ENCODE measurements around the gene PTPRO.

Gene PTPRO

DNA sequence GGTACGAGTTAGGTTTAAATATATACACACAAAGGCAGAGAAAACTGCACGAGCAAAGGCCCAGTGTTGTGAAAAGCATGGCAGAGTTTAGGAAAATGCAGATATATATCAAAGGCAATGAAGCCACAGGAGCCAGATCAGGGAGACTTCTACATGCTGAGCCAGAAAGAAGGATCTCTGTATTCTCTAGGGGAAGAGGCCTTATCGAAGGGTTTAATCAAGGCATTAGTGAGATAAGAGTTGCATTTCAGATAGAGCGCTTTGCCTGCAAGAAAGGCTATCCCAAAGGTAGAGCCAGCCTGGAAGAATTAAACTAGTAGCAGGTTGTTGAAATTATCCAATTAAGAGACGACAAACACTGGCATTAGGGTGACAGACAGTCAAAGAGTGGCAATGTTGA, 7.6 kb downstream of the PTPRO start:
- H3K27me3 Mint-ChIP-seq: peaks cover 39% of the 10 kb centered on the region
- no peaks in the 10 kb centered on the region for H3K4me1 Mint-ChIP-seq
- no peaks in the 10 kb centered on the region for H3K36me3 Mint-ChIP-seq
- H3K27ac Mint-ChIP-seq: no peak overlapping the region
- H3K4me3 Mint-ChIP-seq: no peak overlapping the region
- H3K9me3 Mint-ChIP-seq: no peaks in the 10 kb centered on the region
- ATAC-seq: no peak

- no peaks in the 10 kb centered on the region for H3K4me1 Mint-ChIP-seq
- ATAC-seq: no peak
- no peaks in the 10 kb centered on the region for H3K9me3 Mint-ChIP-seq
- no peaks in the 10 kb centered on the region for H3K36me3 Mint-ChIP-seq
- H3K4me3 Mint-ChIP-seq: no peak overlapping the region
- peaks cover 19% of the 10 kb centered on the region for H3K27me3 Mint-ChIP-seq
- no peak overlapping the region for H3K27ac Mint-ChIP-seq
Measured at GRCh38 chr12:15334225-15334624, 11.9 kb downstream of the PTPRO start.

DNA sequence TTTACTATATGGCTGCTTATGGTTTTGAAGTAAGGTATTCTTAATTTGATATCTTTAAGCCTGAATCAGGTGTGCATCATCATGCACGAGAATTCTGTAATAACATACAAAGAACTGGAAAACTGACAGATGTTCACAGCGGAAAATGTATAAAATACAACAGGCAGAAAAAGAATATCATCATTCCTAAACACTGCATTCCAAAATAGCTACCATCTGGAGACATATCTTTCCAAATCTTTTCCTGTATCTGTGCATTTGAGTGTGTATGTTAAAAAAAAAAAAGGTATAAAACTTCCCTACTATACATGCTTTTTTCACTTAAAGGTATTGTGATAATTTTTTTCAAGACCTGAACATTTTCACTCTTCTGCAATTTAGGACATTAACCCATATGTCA, 13.7 kb downstream of the PTPRO start:
- Mint-ChIP-seq H3K27ac (no peak overlapping the region), H3K27me3 (peaks cover 21% of the 10 kb centered on the region), H3K9me3 (no peaks in the 10 kb centered on the region), H3K4me3 (no peak overlapping the region), H3K4me1 (peaks cover 4% of the 10 kb centered on the region), H3K36me3 (no peaks in the 10 kb centered on the region)
- ATAC-seq: no peak

DNA sequence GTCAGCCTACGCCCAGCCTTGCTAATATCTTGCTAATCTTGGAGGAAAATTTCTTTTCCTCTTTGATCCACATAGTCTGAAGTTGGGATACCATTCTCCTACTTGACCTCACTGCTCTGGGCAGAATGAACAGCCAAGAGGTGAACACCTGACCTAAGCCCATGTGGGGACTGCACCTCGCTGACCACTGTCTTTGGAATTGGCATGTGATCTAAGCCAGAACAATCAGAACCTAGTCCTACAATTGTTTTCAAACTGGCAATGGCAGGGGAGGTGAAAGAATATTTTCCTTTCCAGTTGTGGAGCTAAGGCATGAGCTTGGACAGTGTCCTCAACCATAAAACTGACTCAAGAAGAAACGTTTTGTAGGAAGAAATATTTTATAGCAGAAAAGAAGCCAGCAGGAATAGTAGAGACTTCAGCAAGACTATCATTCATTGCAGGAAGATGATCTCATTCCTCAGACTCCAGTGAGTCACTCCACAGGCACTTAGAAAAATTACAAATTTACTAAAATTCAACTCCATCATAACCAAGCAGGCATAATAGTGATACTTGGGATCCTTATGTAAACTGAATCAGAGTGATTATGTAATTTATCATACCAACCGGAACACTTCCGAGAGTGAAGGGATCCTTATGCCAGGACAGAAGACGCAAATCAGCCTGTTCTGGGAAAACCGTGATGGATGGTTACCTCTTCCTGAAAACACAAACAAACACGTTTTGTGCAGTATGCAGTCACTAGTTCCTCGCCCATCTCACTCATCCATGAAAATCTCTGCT, 14.7 kb downstream of the PTPRO start:
- peak; percentile 31 for ATAC-seq
- Mint-ChIP-seq H3K4me3 (no peak overlapping the region), H3K27ac (no peak overlapping the region), H3K9me3 (no peaks in the 10 kb centered on the region), H3K27me3 (peaks cover 21% of the 10 kb centered on the region), H3K4me1 (peaks cover 4% of the 10 kb centered on the region), H3K36me3 (no peaks in the 10 kb centered on the region)

DNA sequence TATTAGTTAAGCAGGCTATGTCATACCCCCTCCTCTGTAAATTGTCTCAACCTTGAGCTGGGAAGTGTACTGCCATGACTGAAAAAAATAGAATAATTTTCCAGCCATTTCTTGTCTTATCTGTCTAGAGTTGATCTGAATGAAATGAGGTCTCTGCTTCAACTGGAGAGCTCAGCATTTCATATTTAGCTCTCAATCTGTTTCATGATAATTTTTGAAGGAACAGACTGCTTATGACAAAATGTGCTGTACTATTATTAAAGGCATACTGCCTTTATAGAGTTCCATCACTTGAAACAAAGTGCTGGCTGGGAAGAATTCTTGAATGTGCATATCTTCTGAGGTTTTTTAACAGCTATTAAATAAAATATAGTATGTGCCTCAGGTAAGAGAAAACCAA, 19.1 kb downstream of the PTPRO start:
- Mint-ChIP-seq H3K4me3 (no peak overlapping the region), H3K9me3 (no peaks in the 10 kb centered on the region)
- no peak for ATAC-seq

DNA sequence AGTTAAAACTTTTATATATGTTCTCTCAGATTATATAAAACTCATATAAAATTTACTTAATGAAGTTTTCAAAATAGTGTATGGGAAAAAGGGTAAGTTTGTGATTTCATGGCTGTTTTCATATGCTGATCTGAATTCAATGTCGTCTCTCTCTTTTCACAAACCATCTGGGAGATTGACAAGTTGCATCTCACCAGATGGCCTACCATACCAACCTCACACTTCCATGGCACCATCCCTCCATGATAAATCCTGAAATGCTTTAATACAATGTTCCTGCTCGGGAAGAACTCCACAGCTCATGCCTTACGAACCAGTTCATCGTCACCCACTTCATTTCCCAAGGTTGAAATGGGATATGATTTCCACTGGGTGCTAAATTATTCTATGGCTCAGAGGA, 22.3 kb downstream of the PTPRO start:
- H3K9me3 Mint-ChIP-seq: no peaks in the 10 kb centered on the region
- peaks cover 34% of the 10 kb centered on the region for H3K27me3 Mint-ChIP-seq
- no peak overlapping the region for H3K27ac Mint-ChIP-seq
- no peak for ATAC-seq
- peaks cover 4% of the 10 kb centered on the region for H3K4me1 Mint-ChIP-seq
- H3K4me3 Mint-ChIP-seq: no peak overlapping the region
- H3K36me3 Mint-ChIP-seq: no peaks in the 10 kb centered on the region

More for the DNA sequence above, 19.1 kb downstream of the PTPRO start:
- no peaks in the 10 kb centered on the region for H3K36me3 Mint-ChIP-seq
- peaks cover 4% of the 10 kb centered on the region for H3K4me1 Mint-ChIP-seq
- H3K27ac Mint-ChIP-seq: no peak overlapping the region
- H3K27me3 Mint-ChIP-seq: peaks cover 21% of the 10 kb centered on the region

- Mint-ChIP-seq H3K4me3 (no peak overlapping the region), H3K27me3 (peaks cover 34% of the 10 kb centered on the region), H3K4me1 (no peaks in the 10 kb centered on the region), H3K36me3 (no peaks in the 10 kb centered on the region), H3K9me3 (no peaks in the 10 kb centered on the region), H3K27ac (no peak overlapping the region)
- no peak for ATAC-seq
Measured at GRCh38 chr12:15346488-15346887, 24.2 kb downstream of the PTPRO start.

DNA sequence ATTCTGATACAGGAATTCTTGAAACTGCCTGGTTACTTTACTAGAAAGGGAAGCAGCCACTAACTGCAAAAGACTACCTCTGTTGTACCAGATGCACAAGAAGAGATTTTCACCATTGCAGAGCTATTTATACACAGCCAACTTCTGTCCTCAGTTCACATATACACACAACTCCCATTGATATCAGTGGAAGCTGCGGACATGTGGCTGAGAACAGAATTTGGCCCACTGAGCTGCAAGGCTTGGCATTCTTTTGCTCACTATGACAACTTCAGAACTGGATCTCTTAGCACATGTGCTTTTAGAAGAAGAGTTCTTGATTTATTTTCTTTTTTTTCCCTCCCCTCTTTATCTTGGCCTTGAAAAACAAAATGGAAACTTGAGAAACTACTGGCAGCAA, 28.3 kb downstream of the PTPRO start:
- Mint-ChIP-seq H3K27me3 (peaks cover 25% of the 10 kb centered on the region), H3K36me3 (no peaks in the 10 kb centered on the region), H3K9me3 (no peaks in the 10 kb centered on the region), H3K4me1 (no peaks in the 10 kb centered on the region), H3K4me3 (no peak overlapping the region), H3K27ac (no peak overlapping the region)
- ATAC-seq: no peak

- H3K27me3 Mint-ChIP-seq: no peaks in the 10 kb centered on the region
- no peak overlapping the region for H3K4me3 Mint-ChIP-seq
- H3K36me3 Mint-ChIP-seq: no peaks in the 10 kb centered on the region
- no peaks in the 10 kb centered on the region for H3K9me3 Mint-ChIP-seq
- H3K4me1 Mint-ChIP-seq: no peaks in the 10 kb centered on the region
- no peak overlapping the region for H3K27ac Mint-ChIP-seq
- ATAC-seq: no peak
Measured at GRCh38 chr12:15355766-15356165, 33.5 kb downstream of the PTPRO start.

DNA sequence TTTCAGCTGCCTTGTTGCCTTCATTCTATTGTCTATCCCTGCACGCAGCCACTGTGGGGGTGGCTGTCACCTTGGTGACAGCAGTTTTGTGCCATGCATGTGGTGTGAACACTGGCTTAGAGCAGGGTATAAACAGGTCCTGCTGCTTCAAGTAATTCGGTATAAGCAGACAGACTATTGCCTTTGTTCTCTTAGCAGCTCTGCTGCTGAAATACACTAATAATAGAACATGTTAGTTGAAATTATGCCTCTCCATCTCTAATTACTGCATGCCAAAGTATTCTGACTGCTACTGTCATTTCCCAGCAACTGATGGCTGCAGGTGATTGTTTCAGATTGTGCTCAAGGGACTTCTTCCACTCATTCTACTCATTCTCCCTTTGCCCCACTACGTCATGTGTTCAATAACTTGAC, 34.6 kb downstream of the PTPRO start:
- Mint-ChIP-seq H3K36me3 (no peaks in the 10 kb centered on the region), H3K4me3 (no peak overlapping the region), H3K4me1 (no peaks in the 10 kb centered on the region), H3K27me3 (no peaks in the 10 kb centered on the region), H3K9me3 (no peaks in the 10 kb centered on the region), H3K27ac (no peak overlapping the region)
- no peak for ATAC-seq

GRCh38 chr12:15364221-15365160, 42.2 kb downstream of the PTPRO start:
- no peak for ATAC-seq
- Mint-ChIP-seq H3K4me1 (no peaks in the 10 kb centered on the region), H3K36me3 (no peaks in the 10 kb centered on the region), H3K9me3 (no peaks in the 10 kb centered on the region), H3K27ac (no peak overlapping the region), H3K27me3 (peaks cover 10% of the 10 kb centered on the region), H3K4me3 (no peak overlapping the region)

- H3K27ac Mint-ChIP-seq: no peak overlapping the region
- no peaks in the 10 kb centered on the region for H3K4me1 Mint-ChIP-seq
- ATAC-seq: no peak
- H3K36me3 Mint-ChIP-seq: no peaks in the 10 kb centered on the region
- H3K9me3 Mint-ChIP-seq: no peaks in the 10 kb centered on the region
- H3K27me3 Mint-ChIP-seq: peaks cover 19% of the 10 kb centered on the region
- H3K4me3 Mint-ChIP-seq: no peak overlapping the region
Measured at GRCh38 chr12:15368812-15369211, 46.5 kb downstream of the PTPRO start.

GRCh38 chr12:15372352-15372751, 50.0 kb downstream of the PTPRO start:
- H3K4me1 Mint-ChIP-seq: no peaks in the 10 kb centered on the region
- H3K9me3 Mint-ChIP-seq: peaks cover 8% of the 10 kb centered on the region
- peaks cover 21% of the 10 kb centered on the region for H3K27me3 Mint-ChIP-seq
- ATAC-seq: no peak
- no peak overlapping the region for H3K27ac Mint-ChIP-seq
- peaks cover 4% of the 10 kb centered on the region for H3K36me3 Mint-ChIP-seq
- no peak overlapping the region for H3K4me3 Mint-ChIP-seq

DNA sequence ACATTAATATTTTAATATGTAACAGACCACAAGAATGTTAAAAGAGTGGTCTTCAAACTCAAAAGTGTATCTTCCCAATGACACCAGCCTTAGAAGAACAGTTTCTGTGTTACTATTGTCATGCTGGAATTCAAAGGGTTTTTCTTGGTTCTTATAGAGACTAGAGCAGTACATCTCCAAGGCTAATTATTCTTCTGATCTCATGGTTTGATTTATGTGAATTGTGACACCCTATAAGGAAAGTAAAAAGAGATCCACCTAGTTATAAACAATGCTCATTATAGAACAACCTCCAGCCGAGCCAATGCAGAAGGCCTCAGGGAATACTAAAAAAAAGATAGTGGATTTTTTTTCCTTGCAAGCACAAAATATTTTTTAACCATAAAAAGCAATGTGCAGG, 65.5 kb downstream of the PTPRO start:
- H3K27me3 Mint-ChIP-seq: no peaks in the 10 kb centered on the region
- no peaks in the 10 kb centered on the region for H3K9me3 Mint-ChIP-seq
- ATAC-seq: no peak
- H3K27ac Mint-ChIP-seq: no peak overlapping the region
- no peaks in the 10 kb centered on the region for H3K36me3 Mint-ChIP-seq
- H3K4me1 Mint-ChIP-seq: no peaks in the 10 kb centered on the region
- no peak overlapping the region for H3K4me3 Mint-ChIP-seq

- Mint-ChIP-seq H3K4me3 (no peak overlapping the region), H3K27ac (no peak overlapping the region), H3K9me3 (no peaks in the 10 kb centered on the region), H3K36me3 (no peaks in the 10 kb centered on the region), H3K4me1 (no peaks in the 10 kb centered on the region), H3K27me3 (no peaks in the 10 kb centered on the region)
- ATAC-seq: no peak
Measured at GRCh38 chr12:15389561-15389960, 67.3 kb downstream of the PTPRO start.

- no peak for ATAC-seq
- Mint-ChIP-seq H3K27ac (no peak overlapping the region), H3K9me3 (no peaks in the 10 kb centered on the region), H3K4me1 (no peaks in the 10 kb centered on the region), H3K4me3 (no peak overlapping the region), H3K36me3 (no peaks in the 10 kb centered on the region), H3K27me3 (no peaks in the 10 kb centered on the region)
Measured at GRCh38 chr12:15393037-15393436, 70.7 kb downstream of the PTPRO start.

Data from stimulated activated memory B cell treated with anti-CD40 and anti-IgM and Interleukin-4, amounts not matched to agents 10 μg/mL and 1 μg/mL and 100 μg/mL, for 72 hours (primary cell).